ENCODE results near the gene CFAP410. TPM values are rescaled to one million over a fixed set of nuclear protein-coding genes. Genes with fewer than 3 reads are reported as not detected.
"Not testable (repeated sequence)": the region's sequence is repeated elsewhere in the genome, so short reads cannot be mapped to it uniquely, and the experiment has no call there.

Gene CFAP410
- total RNA-seq, 1 experiment from 2014 or later = 5.9 TPM

DNA sequence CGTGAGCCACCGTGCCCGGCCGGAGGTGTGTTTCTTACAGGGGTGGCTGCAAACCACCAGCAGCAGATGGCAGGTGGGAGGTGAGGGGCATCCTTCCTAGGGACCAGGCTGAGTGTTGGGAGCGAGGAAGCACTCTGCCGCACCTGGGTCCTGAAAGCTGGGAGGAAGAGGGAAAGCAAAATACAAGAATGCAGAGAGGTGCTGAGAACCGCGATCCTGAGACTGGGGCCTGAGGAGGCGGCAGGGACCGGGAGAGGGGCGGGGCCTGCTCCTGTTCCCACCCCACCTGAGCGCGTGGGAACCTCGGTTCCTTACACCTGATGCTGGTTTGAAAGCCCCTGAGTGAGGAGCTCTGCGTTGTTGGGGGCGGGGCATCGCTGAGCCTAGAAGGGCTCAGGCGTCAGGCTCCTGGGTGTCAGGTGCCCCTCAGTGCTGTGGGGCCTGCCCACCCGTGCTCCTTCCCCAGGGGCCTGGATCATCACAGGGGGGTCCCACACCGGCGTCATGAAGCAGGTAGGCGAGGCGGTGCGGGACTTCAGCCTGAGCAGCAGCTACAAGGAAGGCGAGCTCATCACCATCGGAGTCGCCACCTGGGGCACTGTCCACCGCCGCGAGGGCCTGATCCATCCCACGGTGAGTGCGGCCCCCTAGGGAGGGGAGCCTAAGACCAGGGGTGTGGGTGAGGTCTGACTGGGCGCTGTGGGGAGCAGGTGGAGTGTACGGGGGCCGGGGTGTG, 29.7 kb upstream of the CFAP410 start:
- no peak for DNase-seq (ENCODE audit: low read depth)

DNA sequence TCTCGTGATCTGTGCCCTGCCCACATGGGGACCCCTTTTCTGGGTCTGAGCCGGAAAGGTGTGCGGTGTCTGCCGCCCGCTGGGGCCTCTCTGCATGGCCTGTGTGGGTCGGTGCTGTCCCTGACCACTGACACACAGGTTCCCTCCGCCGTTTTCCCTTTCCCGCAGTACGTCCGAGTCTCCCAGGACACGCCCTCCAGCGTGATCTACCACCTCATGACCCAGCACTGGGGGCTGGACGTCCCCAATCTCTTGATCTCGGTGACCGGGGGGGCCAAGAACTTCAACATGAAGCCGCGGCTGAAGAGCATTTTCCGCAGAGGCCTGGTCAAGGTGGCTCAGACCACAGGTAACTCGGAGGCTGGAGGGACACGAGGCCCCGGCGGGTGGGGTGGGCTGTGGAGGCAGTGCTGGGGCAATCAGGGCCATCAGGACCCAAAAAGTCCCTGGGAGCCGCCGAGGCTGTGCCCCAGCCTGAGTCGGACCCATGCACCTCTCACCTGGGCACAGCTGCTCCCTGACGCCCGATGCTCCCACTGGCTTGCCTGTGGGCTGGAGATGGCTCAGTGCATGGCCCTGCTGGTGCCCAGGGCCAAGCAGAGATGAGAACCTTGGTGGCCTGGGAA, 27.5 kb upstream of the CFAP410 start:
- no peak for DNase-seq (ENCODE audit: low read depth)

DNA sequence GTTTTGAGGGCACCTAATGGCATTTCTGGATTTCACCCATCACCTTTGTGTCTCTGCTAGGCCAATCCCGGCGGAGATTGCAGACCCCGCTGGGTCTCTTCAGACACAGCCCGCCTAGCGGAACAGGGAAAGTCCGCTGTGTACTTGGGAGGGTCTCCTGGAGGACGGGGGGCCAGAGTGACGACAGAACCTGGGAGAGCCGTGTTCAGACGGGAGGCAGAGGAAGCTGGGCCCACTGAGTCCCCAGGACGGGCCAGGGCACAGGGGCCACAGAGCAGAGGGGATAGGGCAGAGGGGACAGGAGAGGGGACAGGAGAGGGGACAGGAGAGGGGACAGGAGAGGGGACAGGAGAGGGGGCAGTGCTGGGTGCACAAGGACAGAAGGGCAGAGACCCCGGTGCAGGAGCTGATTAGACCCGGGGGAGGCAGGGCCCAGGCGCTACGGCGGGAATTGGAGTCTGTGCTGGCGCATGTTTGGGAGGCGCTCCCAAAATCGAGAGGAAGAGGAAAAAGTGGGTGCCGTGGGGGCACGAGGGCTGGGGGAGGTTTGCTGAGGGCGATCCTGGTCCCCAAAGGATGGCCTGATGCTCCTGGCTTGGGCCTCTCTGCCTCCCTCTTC, 26.9 kb upstream of the CFAP410 start:
- DNase-seq (ENCODE audit: low read depth) = no peak

DNA sequence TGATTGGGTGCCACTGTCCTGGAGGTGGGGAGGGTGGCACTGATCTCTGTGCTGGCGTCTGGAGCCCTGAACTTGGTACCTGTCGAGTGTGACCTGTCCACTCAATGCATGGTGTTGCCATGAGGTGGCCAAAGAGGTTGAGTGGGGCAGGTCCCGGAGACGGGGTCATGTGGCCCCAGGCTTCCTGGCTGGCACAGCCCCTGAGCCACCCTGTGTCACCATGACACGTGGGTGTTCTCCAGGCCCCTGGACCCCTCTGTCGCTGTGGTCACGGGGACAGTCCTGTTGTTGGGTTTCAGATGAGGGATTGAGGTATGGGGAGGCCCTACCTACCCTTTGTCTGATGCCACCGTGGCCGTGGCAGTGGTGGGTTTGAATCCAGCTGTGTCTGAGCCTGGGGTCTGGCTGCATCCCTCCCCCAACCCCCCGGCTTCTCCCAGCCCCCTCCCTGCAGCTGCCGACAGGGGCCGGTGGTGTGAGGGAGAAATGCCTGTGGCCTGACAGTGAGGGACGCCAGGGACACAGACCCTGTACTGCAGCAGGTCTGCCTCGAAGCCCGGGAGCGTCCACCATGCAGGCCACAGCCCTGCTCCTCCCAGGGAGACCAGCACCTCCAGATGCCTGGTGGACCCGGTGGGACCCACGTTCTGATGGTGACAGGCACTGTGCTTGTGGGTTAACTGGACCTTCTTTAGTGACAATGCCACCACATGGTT, 26.2 kb upstream of the CFAP410 start:
- DNase-seq (ENCODE audit: low read depth) = no peak

DNA sequence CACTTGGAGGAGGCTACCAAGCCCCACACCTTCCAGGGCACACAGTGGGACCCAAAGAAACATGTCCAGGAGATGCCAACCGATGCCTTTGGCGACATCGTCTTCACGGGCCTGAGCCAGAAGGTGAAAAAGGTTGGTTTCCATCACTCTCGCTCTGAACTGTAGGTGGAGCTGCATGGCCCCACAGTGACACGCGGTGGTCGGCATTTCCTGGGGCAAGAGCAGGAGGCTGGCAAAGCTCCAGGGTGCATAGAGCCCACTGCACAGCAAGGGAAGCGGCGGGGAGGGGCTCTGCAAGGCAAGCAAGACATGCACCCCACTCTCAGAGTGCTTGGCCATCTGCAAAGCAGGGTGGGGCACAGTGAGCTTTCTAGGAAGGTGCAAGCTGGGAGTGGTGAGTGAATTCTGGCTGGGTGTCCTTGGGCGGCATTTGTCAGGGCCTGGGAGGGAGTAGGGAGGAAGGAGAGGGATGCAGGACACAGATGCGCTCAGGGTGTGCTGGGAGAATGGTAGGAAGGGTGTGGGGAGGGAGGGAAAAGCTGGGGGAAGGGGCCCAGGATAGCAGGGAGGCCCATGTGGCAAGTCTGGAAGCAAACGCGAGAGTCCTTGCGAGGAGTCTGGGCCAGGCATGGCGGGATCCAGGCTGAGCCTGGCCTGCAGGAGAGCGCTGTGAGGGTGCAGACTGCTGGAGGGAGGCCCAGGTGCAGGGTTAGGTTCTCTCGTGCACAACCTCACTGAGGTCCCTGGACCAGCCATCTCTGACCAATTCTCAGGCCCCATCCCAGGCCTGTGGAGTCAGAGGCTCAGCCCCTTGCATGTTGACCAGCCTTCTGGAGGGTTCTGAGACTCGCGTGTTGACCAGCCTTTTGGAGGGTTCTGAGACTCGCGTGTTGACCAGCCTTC, 25.2 kb upstream of the CFAP410 start:
- no peak for DNase-seq (ENCODE audit: low read depth)

DNA sequence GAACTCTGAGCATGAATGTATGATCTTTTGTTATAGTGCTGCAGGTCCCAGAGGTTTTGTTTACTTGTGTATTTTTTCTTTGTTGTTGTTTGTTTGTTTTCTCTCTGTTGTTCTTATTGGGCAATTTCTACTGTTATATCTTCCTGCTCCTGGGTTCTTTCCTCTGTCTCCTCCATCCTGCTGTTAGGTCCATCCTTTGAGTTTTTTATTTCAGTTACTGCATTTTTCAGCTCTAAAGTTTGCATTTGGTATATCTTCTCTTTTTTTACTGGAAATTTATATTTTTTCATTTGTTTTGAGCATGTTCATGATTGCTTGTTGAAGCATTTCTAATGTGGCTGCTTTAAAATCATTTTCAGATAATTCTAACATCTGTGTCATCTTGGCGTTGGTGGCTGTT, 24.1 kb upstream of the CFAP410 start:
- no peak for DNase-seq (ENCODE audit: low read depth)

DNA sequence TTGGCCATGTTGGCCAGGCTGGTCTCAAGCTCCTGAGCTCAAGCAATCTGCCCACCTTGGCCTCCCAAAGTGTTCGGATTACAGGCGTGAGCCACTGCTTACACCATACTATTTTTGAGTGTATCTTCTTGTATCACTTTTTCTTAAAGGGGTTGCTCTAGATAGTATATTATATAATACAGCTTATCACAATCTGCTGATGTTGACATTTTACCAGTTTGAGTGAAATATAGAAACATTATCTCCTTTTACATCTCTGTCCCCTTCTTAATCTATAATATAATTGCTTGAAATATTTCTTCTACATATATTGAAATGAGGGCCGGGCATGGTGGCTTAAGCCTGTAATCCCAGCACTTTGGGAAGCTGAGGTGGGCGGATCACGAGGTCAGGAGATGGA, 22.7 kb upstream of the CFAP410 start:
- not testable (repeated sequence) for DNase-seq (ENCODE audit: low read depth)

DNA sequence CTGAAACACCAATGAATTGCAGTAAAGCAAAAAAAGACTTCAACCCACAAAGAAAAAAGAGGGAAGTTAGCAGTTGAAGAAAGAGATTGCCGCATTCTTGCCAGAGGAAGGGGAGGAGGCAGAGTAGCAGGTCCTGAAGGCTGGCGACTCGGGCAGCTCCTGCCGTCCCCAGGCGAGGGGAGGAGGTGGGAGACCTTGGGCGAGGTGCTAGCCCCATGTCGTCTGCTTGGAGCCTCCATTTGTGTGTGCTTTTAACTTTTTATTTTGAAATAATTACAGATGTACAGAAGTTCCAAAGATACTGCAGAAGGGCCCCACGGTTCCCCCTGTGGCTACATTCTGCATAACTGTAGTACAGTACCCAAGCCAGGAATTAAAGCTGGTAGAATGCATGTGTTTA, 21.0 kb upstream of the CFAP410 start:
- no peak for DNase-seq (ENCODE audit: low read depth)

DNA sequence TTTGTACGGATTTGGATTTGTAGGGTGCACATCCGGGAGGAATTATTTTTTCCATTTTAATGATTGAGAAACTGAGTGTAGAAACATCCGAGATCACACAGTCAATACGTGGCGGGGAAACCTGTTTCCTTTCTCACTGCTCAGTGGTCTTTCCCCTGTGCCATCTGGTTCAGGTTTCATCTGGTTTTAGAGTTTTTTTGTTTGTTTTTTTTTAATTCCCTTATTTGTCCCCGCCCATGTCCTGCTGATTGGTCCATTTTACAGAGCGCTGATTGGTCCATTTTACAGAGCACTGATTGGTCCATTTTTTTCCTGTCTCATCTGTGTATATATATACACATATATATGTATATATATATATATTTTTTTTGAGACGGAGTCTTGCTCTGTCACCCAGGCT, 20.2 kb upstream of the CFAP410 start:
- DNase-seq (ENCODE audit: low read depth) = no peak

DNA sequence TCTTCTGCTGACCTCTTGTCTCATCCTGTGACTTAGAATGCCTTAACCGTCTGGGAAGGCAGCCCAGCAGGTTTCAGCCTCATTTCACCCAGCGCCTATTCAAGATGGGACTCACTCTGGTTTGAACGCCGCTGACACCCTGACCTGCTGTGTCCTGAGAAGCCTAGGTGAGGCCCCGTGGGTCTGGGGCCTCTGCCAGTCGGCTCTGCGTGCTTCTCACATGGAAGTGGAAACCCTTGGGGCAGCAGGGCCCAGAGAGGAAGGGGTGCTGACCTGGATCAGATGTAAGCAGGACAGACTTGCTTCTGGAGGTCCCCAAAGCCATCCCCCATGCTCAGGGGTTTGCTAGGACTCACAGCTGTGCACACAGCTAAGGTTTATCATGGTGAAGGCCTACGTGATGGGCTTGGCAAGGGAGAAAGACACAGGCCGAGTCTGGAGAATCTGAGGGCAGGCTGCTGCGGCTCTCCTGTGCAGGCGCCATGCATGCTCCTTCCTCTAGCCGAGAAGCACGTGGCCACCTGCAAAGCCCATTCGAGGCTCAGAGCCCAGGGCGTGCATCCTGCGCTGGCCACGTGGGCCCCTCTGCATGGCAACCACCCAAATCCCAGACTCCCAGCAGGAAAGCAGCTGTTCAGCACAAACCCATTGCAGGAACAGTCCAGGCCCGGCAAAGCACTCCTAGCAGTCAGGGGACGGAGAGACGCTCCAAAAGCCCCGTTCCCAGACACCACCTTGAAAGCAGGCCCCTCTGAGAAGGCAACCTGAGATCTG, 18.1 kb upstream of the CFAP410 start:
- no peak for DNase-seq (ENCODE audit: low read depth)

DNA sequence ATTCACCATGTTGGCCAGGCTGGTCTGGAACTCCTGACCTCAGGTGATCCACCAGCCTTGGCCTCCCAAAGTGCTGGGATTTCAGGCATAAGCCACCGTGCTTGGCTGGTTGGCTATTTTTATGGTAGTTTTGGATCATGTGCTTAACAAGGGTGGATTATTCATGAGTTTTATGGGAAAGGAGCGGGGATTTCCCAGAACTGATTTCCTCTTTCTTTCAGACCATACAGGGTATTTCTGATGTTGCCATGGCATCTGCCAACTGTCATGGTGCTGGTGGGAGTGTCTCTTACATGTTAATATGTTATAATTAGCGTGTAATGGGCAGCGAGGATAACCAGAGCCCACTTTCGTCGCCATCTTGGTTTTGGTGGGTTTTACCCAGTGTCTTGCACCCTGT, 17.4 kb upstream of the CFAP410 start:
- no peak for DNase-seq (ENCODE audit: low read depth)

DNA sequence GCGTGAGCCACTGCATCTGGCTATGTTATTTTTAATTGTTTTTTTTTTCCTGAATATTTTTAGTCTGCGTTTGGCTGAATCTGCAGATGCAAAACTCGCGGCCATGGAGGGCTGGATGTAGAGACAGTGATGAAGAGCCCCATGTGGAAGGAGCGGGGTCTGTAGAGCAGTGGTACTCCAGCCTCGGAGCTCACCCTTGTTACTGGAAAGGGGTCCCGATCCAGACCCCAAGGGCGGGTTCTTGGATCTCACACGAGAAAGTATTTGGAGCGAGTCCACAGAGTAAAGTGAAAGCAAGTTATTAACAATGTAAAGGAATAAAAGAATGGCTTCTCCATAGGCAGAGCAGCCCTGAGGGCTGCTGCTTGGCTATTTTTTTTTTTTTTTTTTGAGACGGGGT, 17.0 kb upstream of the CFAP410 start:
- DNase-seq (ENCODE audit: low read depth) = no peak

DNA sequence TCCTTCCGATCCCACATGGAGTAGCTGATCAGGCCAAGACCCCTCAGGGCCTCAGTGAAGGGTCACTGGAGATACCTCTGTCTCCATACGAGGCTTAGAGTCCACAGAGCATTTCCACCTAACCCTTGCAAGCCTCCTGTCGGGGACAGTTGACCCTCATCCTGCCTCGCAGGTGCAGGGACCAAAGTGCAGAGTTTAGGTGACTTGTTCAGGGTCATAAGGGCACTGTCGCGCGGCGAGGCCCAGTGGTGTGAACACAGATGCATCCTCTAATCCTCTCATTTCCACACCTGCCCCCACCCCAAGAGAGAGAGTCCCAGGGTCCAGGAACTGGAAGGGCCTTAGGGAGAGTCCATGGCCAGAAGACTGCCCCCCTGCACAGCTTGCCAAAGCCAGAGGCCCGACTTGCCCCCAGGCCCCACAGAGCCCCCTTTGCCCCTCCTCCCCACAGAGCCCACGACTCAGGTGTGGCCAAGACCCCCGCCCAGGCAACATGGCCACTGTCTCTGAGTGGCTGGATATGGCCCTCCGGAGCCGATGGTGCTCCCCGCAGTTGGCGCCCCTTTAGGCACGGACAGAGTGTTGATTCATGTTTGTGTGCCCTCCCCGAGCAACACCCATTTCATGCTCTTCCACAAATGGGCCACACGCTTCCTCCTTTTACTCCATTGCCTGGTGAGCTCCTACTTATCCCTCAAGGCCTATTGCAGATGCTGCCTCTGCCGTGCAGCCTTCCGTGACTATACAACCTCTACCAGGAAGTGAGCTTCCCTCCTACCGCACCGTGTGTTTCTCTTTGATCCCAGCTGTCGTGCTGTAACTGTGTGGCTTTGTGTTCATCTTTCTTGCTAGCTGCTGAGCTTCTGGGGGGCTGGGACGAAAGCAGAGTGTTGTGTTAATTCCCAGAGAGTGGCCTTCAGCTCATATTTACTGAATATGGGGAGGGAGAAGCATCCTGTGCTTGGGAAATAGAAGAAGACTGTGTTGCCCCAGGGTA, 15.9 kb upstream of the CFAP410 start:
- DNase-seq (ENCODE audit: low read depth) = no peak

DNA sequence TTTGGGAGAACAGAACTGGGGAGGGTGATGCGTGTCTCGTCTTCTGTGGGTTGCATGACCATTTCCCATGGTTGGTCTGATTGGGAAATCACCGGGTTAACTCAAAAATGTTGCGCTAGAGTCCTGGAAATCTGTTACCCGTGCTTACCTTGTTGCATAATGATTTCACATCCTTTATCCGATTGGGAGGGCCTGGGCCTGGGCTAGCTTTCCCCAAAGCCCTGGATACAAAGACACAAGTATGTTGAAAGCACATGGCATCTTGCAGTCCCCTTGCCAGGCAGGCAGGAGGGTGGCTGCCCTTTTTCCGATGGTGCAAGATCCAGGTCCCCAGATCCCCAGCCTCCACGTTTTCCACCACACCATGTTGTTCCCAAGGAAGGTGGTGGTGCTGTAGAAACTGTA, 14.8 kb upstream of the CFAP410 start:
- no peak for DNase-seq (ENCODE audit: low read depth)

DNA sequence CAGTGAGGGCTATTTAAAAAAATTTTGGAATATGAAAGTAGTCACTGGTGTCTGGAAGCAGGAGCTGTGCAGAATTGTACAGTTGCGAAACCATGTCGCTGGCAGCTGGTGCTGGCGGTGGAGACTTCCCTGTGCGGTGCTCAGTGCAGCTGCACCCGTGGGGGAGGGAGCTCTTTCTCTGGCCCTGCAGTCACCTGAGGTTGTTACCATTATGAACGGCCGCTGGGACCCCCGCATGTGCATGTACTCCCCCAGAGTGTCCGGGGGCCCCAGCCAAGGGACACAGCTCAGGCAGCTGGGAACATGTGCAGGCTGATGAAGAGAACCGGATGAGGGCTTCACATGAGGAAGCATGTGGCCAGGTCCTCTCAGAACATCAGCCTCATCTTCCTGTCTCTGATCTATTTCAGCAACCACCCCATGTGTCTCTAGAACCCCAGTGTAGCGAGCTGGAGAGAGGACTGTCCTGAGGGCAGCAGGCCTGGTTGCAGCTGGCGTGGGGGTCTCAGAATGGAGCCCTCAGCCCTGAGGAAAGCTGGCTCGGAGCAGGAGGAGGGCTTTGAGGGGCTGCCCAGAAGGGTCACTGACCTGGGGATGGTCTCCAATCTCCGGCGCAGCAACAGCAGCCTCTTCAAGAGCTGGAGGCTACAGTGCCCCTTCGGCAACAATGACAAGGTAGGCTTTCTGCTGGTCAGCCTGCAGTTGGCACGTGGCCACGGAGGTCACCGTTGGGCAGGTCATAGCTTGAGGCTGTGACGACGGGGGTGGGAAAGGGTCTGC, 14.2 kb upstream of the CFAP410 start, which contains the start of gene TRPM2:
Gene TRPM2, plus strand, starts transcription at position 431 of the 780 bp plus-strand sequence. Its CDS starts 80 bp downstream, at position 511.
- DNase-seq (ENCODE audit: low read depth) = no peak

DNA sequence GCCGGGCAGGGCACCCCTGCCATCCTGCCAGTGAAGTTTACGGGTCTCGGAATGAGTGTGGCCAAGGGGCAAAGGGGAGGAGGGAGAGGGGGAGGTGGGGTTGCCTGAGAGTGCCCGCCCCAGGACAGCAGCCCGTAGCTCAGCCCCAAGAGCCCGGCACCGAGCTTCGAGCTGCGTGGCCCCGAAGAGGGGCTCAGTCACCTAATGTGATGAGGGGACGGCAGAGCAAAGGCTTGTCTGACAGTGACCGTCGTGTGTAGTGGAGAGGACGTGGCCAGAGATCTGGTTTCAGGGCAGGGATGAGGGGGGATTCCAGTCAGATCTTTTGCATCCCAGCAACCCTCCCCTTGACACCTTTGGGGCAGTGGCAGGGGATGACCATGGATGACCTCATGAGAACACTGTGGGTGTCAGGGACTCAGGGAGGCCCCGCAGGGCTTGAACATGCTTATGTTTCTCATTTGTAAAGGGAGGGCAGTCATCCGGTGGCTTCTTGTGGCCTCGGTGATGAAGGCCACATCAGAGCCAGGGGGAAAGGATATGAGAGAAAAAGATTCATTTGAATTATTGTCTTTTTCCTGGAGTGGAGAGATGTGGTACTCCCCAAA, 13.2 kb upstream of the CFAP410 start:
- DNase-seq (ENCODE audit: low read depth) = no peak

DNA sequence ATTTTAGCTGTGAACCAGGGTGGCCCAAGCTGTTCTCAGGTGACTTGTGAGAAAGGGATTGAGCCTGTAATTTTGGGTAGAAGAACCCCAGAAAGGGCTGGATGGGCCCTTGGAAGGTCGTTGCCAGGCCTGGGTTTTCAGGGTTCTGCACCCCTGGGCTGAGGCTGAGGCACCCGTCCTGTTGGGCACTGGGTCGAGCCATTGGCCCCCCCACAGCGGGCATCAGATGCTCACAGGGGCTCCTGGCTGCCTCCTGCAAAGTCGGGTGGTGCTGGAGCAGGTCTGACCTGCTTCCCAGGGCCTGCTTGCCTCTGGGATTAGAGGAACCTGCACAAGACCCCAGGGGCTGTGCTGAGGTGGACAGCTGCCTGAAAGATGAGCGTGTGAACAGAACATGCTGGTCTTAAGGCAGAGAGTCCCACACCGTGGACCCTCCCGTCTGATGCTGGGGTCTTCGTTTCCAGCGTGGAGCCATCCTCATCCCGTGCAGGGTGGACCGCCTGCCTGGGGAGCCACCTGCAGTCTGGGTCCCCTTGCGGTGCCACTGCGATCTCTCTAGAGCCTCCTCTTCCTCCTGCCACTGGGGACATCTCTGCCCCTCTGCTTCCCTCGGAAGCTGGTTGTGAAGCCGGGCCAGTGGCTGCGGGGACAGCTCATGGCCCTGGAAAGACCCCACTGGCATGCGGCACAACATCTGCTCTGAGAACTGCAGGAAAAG, 12.5 kb upstream of the CFAP410 start:
- DNase-seq (ENCODE audit: low read depth) = no peak
